NT2/D1 (cell line): ENCODE data around the gene C10orf143.

ENCODE experiments used
- YY1 ChIP-seq: IDR thresholded peaks from 2 replicates; pipeline ENCODE4 v1.6.1; 2011; ENCODE audit not compliant: insufficient read length, insufficient read depth
- ZNF274 ChIP-seq: IDR thresholded peaks from 2 replicates; pipeline ENCODE4 v1.6.1; 2011; ENCODE audit warnings: mild to moderate bottlenecking, low read depth, low read length

DNA sequence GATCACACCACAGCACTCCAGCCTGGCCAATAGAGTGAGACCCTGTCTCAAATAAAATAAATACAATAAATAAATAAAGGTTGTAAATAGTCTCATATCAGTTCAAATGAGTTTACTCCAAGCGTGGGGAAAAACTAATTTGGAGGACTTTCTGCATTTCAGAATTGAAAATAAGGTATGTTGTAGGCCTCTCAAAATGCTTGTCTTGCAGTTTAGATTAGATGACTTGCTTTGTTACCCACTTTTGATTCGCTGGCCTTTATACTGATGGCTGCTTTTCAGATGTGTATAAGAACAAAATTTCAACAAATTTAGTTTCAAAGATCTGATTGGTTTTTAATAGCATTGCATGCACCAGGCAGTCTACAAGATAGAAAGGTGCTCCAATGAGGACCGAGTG lies 2.2 kb upstream of the C10orf143 start:
- TF ChIP-seq YY1 (no peak), ZNF274 (no peak)
